A549 (cell line): Measurements from ENCODE around the gene HOXB9. TPM values are rescaled to one million over a fixed set of nuclear protein-coding genes. Genes with fewer than 3 reads are reported as not detected.

Source experiments
- ATAC-seq, 2 experiments: fragments of 200-7000 bp in 1 of 2; fragments of >200 bp in 1 of 2; cut with Nextera tagmentation in 1 of 2; cut with Tn5 transposase in 1 of 2; 3 replicates each; pipeline versions ENCODE4 v1.8.0 to v1.9.1; 2018 to 2020; ENCODE audit warnings: mild to moderate bottlenecking in 1 of 2, moderate library complexity in 1 of 2
- CTCF ChIA-PET: fragments of 300-600 bp; sonication (Branson Sonifier 250); formaldehyde crosslinking; extraction: SDS; loops from one replicate; lab custom pipeline; 2021; ENCODE audit warnings: antibody characterized with exemption, inconsistent platforms; lab: Yijun Ruan, JAX
- POLR2A ChIA-PET: fragments of 350-600 bp; formaldehyde crosslinking; extraction: SDS; loops from one replicate; lab custom pipeline; 2021; ENCODE audit warnings: antibody characterized with exemption, inconsistent platforms; lab: Yijun Ruan, JAX
- DNase-seq, 2 experiments: peaks; one replicate each; pipeline versions ENCODE4 v3.0.0 to v3.0.0-alpha.2; 2011 to 2016; ENCODE audit warnings: low read depth in 1 of 2, low spot score in 1 of 2
- FAIRE-seq: peaks from 2 replicates; lab custom pipeline; 2011; peaks lifted over from hg19 to GRCh38; lab: Jason Lieb, UNC
- H3K27ac ChIP-seq, 2 experiments: fragments of >200 bp; sonication (Bioruptor Twin); formaldehyde crosslinking; 3 replicates each; pipeline ENCODE4 v1.5.1; 2016 to 2017
- H3K4me1 ChIP-seq: fragments of >200 bp; sonication (Bioruptor Twin); formaldehyde crosslinking; 3 replicates; pipeline ENCODE4 v1.6.1; 2016
- H3K4me2 ChIP-seq: fragments of >200 bp; sonication (Bioruptor Twin); formaldehyde crosslinking; 3 replicates; pipeline ENCODE4 v1.6.1; 2016
- H3K4me3 ChIP-seq: fragments of >200 bp; sonication (Bioruptor Twin); formaldehyde crosslinking; 3 replicates; pipeline ENCODE4 v1.5.1; 2016
- H3K9me3 ChIP-seq: fragments of >200 bp; sonication (Bioruptor Twin); formaldehyde crosslinking; 3 replicates; pipeline ENCODE4 v1.6.1; 2016
- ATOH8 ChIP-seq: fragments of 250-450 bp; sonication (Bioruptor Pico); IDR thresholded peaks from 2 replicates; pipeline ENCODE4 v1.5.0; 2020; ENCODE audit warnings: low read depth, mild to moderate bottlenecking, moderate library complexity
- CEBPB ChIP-seq, 2 experiments: fragments of >200 bp in 1 of 2; sonication (Bioruptor Twin) in 1 of 2; formaldehyde crosslinking in 1 of 2; IDR thresholded peaks; 2 replicates each; pipeline ENCODE4 v1.6.1; 2012 to 2016
- CHD2 ChIP-seq: fragments of 150-350 bp; IDR thresholded peaks from 2 replicates; pipeline ENCODE4 v1.6.1; 2014; ENCODE audit warnings: low read length; ENCODE audit not compliant: partially characterized antibody
- EHMT2 ChIP-seq: fragments of 200-600 bp; sonication (generic); IDR thresholded peaks from 2 replicates; pipeline ENCODE4 v1.6.1; 2016; ENCODE audit warnings: antibody characterized with exemption, low read depth, mild to moderate bottlenecking, moderate library complexity
- HES2 ChIP-seq: fragments of >200 bp; sonication (Bioruptor Twin); formaldehyde crosslinking; IDR thresholded peaks from 2 replicates; pipeline ENCODE4 v1.6.1; 2016
- HEYL ChIP-seq: fragments of 250-450 bp; sonication (Bioruptor Pico); IDR thresholded peaks from 2 replicates; pipeline ENCODE4 v1.8.0; 2021; ENCODE audit warnings: mild to moderate bottlenecking, moderate library complexity
- MAX ChIP-seq: IDR thresholded peaks from 2 replicates; pipeline ENCODE4 v1.6.1; 2012
- MYC ChIP-seq: IDR thresholded peaks from 2 replicates; pipeline ENCODE4 v1.6.1; 2012; ENCODE audit warnings: mild to moderate bottlenecking, inconsistent platforms, low read length, improper control_type of control experiment, borderline replicate concordance
- POLR2AphosphoS2 ChIP-seq: conservative IDR thresholded peaks from 2 replicates; pipeline ENCODE4 v1.6.1; 2012; ENCODE audit warnings: low read length, improper control_type of control experiment, inconsistent platforms
- RAD21 ChIP-seq, 2 experiments: fragments of >200 bp in 1 of 2; sonication (Bioruptor Twin) in 1 of 2; formaldehyde crosslinking in 1 of 2; IDR thresholded peaks in 1 of 2; conservative IDR thresholded peaks in 1 of 2; 2 replicates in 1 of 2; 3 replicates in 1 of 2; pipeline ENCODE4 v1.6.1; 2012 to 2018; ENCODE audit warnings: inconsistent platforms in 1 of 2
- REST ChIP-seq: fragments of 200-600 bp; sonication (generic); IDR thresholded peaks from 2 replicates; pipeline ENCODE4 v1.6.1; 2016; ENCODE audit warnings: antibody characterized with exemption, mild to moderate bottlenecking, moderate library complexity
- WGBS: methylation state at CpG from one replicate; pipeline ENCODE4 v1.1.6; 2017; ENCODE audit errors: missing lambda C conversion rate; 5-methylcytosine and 5-hydroxymethylcytosine counted together
- polyA plus RNA-seq, 4 experiments: library from polyadenylated mRNA; depleted of rRNA in 3 of 4; stranded (reverse); fragments of >200 nt; fragmentation: RNase III in 1 of 4; extraction: RNeasy Plus Mini Kit Qiagen cat#74134 plus additional on column Dnase treatment in 1 of 4; gene quantifications; 2 replicates in 3 of 4; 3 replicates in 1 of 4; pipeline ENCODE4 v1.2.3, GENCODE V29; 2011 to 2017

Gene HOXB9
- polyA plus RNA-seq, 2 of the 4 experiments (the other 2 are of a cell fraction) = 5.6 to 24.6 TPM

- no peak for TF ChIP-seq CEBPB (IDR thresholded peaks at IDR 0.05)
- POLR2A ChIA-PET = no interaction called here
Measured at GRCh38 chr17:48578616-48579470, 47.3 kb downstream of the HOXB9 start.

GRCh38 chr17:48577946-48578615, 48.1 kb downstream of the HOXB9 start, which contains the start of gene HOXB4:
Gene HOXB4 (minus strand): TSS chr17:48578350. CDS start chr17:48578319, 31 bp downstream.
- Histone ChIP-seq H3K9me3 (no peaks in the 10 kb centered on the region), H3K4me3 (no peak within 1 kb of the TSS), H3K4me1 (peaks cover 16% of the 10 kb centered on the region), H3K4me2 (peak within 1 kb of the TSS; percentile 36), H3K27ac (peak within 1 kb of the TSS in 1 of 2 experiments; percentile 31; a peak in 2 of 6 replicates)
- FAIRE-seq = no peak
- ChIA-PET CTCF (interaction anchor here (1.0 kb wide), 1 partner anchor 225 kb away, joined by 3 read pairs; no protein-coding TSS in a partner anchor), POLR2A (no interaction called here)
- TF ChIP-seq EHMT2 = no peak
- no peak for TF ChIP-seq MAX
- TF ChIP-seq RAD21 (conservative IDR thresholded peaks at IDR 0.05 in 1 of 2, IDR thresholded peaks at IDR 0.05 in 1 of 2) = no peak
- no peak for TF ChIP-seq MYC
- no peak for TF ChIP-seq CHD2
- no peak for TF ChIP-seq REST
- DNase-seq = no peak
- 95% methylated on average over 43 of the region's 58 CpGs for WGBS
- no peak for ATAC-seq

More at GRCh38 chr17:48578616-48579470, 47.3 kb downstream of the HOXB9 start:
- Histone ChIP-seq H3K4me2 (no peak overlapping the region), H3K4me3 (no peak overlapping the region), H3K9me3 (no peaks in the 10 kb centered on the region), H3K4me1 (peaks cover 16% of the 10 kb centered on the region), H3K27ac (no peak overlapping the region)
- 91% methylated on average over 43 of the region's 43 CpGs for WGBS
- no peak for DNase-seq
- CTCF ChIA-PET = interaction anchor here (1.0 kb wide), 1 partner anchor 226 kb away, joined by 3 read pairs; no protein-coding TSS in a partner anchor
- no peak for FAIRE-seq
- ATAC-seq = no peak

- CTCF ChIA-PET = no interaction called here
- no peak for DNase-seq
- WGBS = 90% methylated on average over 19 of the region's 19 CpGs
- no peak for FAIRE-seq
- no peak for ATAC-seq
- no peak for TF ChIP-seq HEYL (CRISPR knock-in tag)
- no peak for TF ChIP-seq POLR2AphosphoS2
- TF ChIP-seq HES2 = no peak
- no peak for TF ChIP-seq CHD2
- no peak for TF ChIP-seq ATOH8 (CRISPR knock-in tag)
- H3K27ac ChIP-seq = peak overlapping the region in 1 of 2 experiments; percentile 31; a peak in 2 of 6 replicates
- H3K9me3 ChIP-seq = no peaks in the 10 kb centered on the region
- H3K4me3 ChIP-seq = no peak overlapping the region
- H3K4me2 ChIP-seq = peak overlapping the region; percentile 36
- POLR2A ChIA-PET = no interaction called here
- H3K4me1 ChIP-seq = peaks cover 16% of the 10 kb centered on the region
Measured at GRCh38 chr17:48577330-48577945, 48.7 kb downstream of the HOXB9 start.
